Naive B cell (primary cell): ENCODE measurements around the gene SCUBE1. TPM values are rescaled to one million over a fixed set of nuclear protein-coding genes. Genes with fewer than 3 reads are reported as not detected.
A peak's percentile ranks its signal among the peaks of the same experiment; 100 is the strongest.

Experiments used
- ATAC-seq, 2 donors: fragments of 150-1000 bp; cut with Tn5 transposase; 2 replicates each; pipeline ENCODE4 v1.10.0; 2021; ENCODE audit warnings: low read depth in 2 of 2, mild to moderate bottlenecking in 2 of 2, moderate library complexity in 2 of 2
- DNase-seq: peaks from one replicate; pipeline ENCODE4 v3.0.0; 2022
- H3K27ac Mint-ChIP-seq, 6 donors: one replicate each; pipeline ENCODE4 v1.8.0; 2020 to 2022; ENCODE audit warnings: mild to moderate bottlenecking in 6 of 6, mixed read lengths in 6 of 6, moderate library complexity in 5 of 6, inconsistent platforms in 2 of 6
- H3K27me3 Mint-ChIP-seq, 3 donors: one replicate each; pipeline ENCODE4 v1.8.0; 2021 to 2022; ENCODE audit warnings: mixed read lengths in 3 of 3, mild to moderate bottlenecking in 1 of 3
- H3K36me3 Mint-ChIP-seq, 2 donors: one replicate each; pipeline ENCODE4 v1.8.0; 2020 to 2022; ENCODE audit warnings: mixed read lengths in 2 of 2, inconsistent platforms in 1 of 2, mild to moderate bottlenecking in 1 of 2
- H3K4me1 Mint-ChIP-seq, 3 donors: one replicate each; pipeline ENCODE4 v1.8.0; 2020 to 2022; ENCODE audit warnings: mixed read lengths in 3 of 3, inconsistent platforms in 1 of 3, mild to moderate bottlenecking in 1 of 3, moderate library complexity in 1 of 3
- H3K4me3 Mint-ChIP-seq, 8 donors: one replicate each; pipeline ENCODE4 v1.8.0; 2020 to 2022; ENCODE audit warnings: mild to moderate bottlenecking in 8 of 8, mixed read lengths in 8 of 8, moderate library complexity in 8 of 8, inconsistent platforms in 2 of 8
- H3K9me3 Mint-ChIP-seq, 7 donors: one replicate each; pipeline ENCODE4 v1.8.0; 2020 to 2022; ENCODE audit warnings: mixed read lengths in 7 of 7, mild to moderate bottlenecking in 5 of 7, inconsistent platforms in 2 of 7, moderate library complexity in 1 of 7
- polyA plus RNA-seq, 6 donors: library from polyadenylated mRNA; unstranded; fragments of 300-500 nt; fragmentation: Illumina TruSeq; gene quantifications; one replicate each; pipeline ENCODE4 v1.2.3, GENCODE V29; 2021; ENCODE audit warnings: low read depth in 6 of 6

The SCUBE1 gene
- polyA plus RNA-seq, 6 donors from 2014 or later, result not detected

GRCh38 chr22:43262990-43263644, 80.1 kb downstream of the SCUBE1 start:
- H3K4me1 Mint-ChIP-seq, result peaks cover 18 to 24% (median 22%) of the 10 kb centered on the region in 3 donors
- H3K27me3 Mint-ChIP-seq, result peaks cover 10 to 58% (median 33%) of the 10 kb centered on the region in 3 donors
- H3K9me3 Mint-ChIP-seq, result peaks cover 0 to 2% (median 0%) of the 10 kb centered on the region in 7 donors
- peak overlapping the region in 2 of 6 donors; percentile 55 to 88 for H3K27ac Mint-ChIP-seq
- DNase-seq (no peak), ATAC-seq (peak; percentile 19 to 41)
- peak overlapping the region in 7 of 8 donors; percentile 69 to 86 (median 78) for H3K4me3 Mint-ChIP-seq
- H3K36me3 Mint-ChIP-seq, result no peaks in the 10 kb centered on the region

GRCh38 chr22:43260331-43261231, 82.6 kb downstream of the SCUBE1 start:
- H3K27me3 Mint-ChIP-seq, result peaks cover 28 to 73% (median 43%) of the 10 kb centered on the region in 3 donors
- DNase-seq (no peak), ATAC-seq (no peak)
- no peak overlapping the region for H3K27ac Mint-ChIP-seq
- H3K4me3 Mint-ChIP-seq, result no peak overlapping the region
- H3K4me1 Mint-ChIP-seq, result peaks cover 18 to 37% (median 36%) of the 10 kb centered on the region in 3 donors
- no peaks in the 10 kb centered on the region for H3K36me3 Mint-ChIP-seq
- peaks cover 0 to 2% (median 0%) of the 10 kb centered on the region in 7 donors for H3K9me3 Mint-ChIP-seq

GRCh38 chr22:43257961-43258360, 85.2 kb downstream of the SCUBE1 start:
- H3K9me3 Mint-ChIP-seq, result no peaks in the 10 kb centered on the region
- ATAC-seq, result no peak
- peaks cover 23 to 80% (median 46%) of the 10 kb centered on the region in 3 donors for H3K27me3 Mint-ChIP-seq
- DNase-seq, result no peak
- peaks cover 3 to 20% (median 16%) of the 10 kb centered on the region in 3 donors for H3K4me1 Mint-ChIP-seq
- H3K4me3 Mint-ChIP-seq, result no peak overlapping the region
- H3K27ac Mint-ChIP-seq, result no peak overlapping the region
- H3K36me3 Mint-ChIP-seq, result no peaks in the 10 kb centered on the region

GRCh38 chr22:43257549-43257948, 85.6 kb downstream of the SCUBE1 start:
- no peaks in the 10 kb centered on the region for H3K9me3 Mint-ChIP-seq
- H3K27ac Mint-ChIP-seq, result no peak overlapping the region
- no peaks in the 10 kb centered on the region for H3K36me3 Mint-ChIP-seq
- H3K4me1 Mint-ChIP-seq, result peaks cover under 1 to 16% (median 14%) of the 10 kb centered on the region in 3 donors
- ATAC-seq (no peak), DNase-seq (no peak)
- H3K4me3 Mint-ChIP-seq, result peak overlapping the region in 1 of 8 donors; percentile 29
- H3K27me3 Mint-ChIP-seq, result peaks cover 22 to 80% (median 42%) of the 10 kb centered on the region in 3 donors

GRCh38 chr22:43256976-43257545, 86.1 kb downstream of the SCUBE1 start:
- no peak for ATAC-seq
- Mint-ChIP-seq H3K4me1 (peaks cover 0 to 14% (median 14%) of the 10 kb centered on the region in 3 donors), H3K4me3 (no peak overlapping the region), H3K27ac (peak overlapping the region in 1 of 6 donors; percentile 22), H3K36me3 (no peaks in the 10 kb centered on the region), H3K9me3 (no peaks in the 10 kb centered on the region), H3K27me3 (peaks cover 22 to 78% (median 39%) of the 10 kb centered on the region in 3 donors)
- DNase-seq, result no peak

GRCh38 chr22:43256569-43256968, 86.6 kb downstream of the SCUBE1 start:
- Mint-ChIP-seq H3K4me1 (peaks cover 0 to 14% (median 14%) of the 10 kb centered on the region in 3 donors), H3K27ac (peak overlapping the region in 1 of 6 donors; percentile 50), H3K36me3 (no peaks in the 10 kb centered on the region), H3K27me3 (peaks cover 22 to 74% (median 39%) of the 10 kb centered on the region in 3 donors), H3K4me3 (no peak overlapping the region), H3K9me3 (no peaks in the 10 kb centered on the region)
- ATAC-seq, result no peak
- no peak for DNase-seq

- Mint-ChIP-seq H3K9me3 (no peaks in the 10 kb centered on the region), H3K27ac (no peak overlapping the region), H3K4me3 (no peak overlapping the region), H3K36me3 (no peaks in the 10 kb centered on the region), H3K4me1 (peaks cover 0 to 14% (median 14%) of the 10 kb centered on the region in 3 donors), H3K27me3 (peaks cover 22 to 68% (median 39%) of the 10 kb centered on the region in 3 donors)
- ATAC-seq, result no peak
- no peak for DNase-seq
Observed at GRCh38 chr22:43255299-43255698, 87.9 kb downstream of the SCUBE1 start.

GRCh38 chr22:43253839-43254238, 89.3 kb downstream of the SCUBE1 start:
- ATAC-seq (no peak), DNase-seq (no peak)
- H3K36me3 Mint-ChIP-seq, result no peaks in the 10 kb centered on the region
- no peak overlapping the region for H3K4me3 Mint-ChIP-seq
- peaks cover 22 to 60% (median 39%) of the 10 kb centered on the region in 3 donors for H3K27me3 Mint-ChIP-seq
- H3K27ac Mint-ChIP-seq, result peak overlapping the region in 1 of 6 donors; percentile 70
- no peaks in the 10 kb centered on the region for H3K9me3 Mint-ChIP-seq
- peaks cover 0 to 14% (median 14%) of the 10 kb centered on the region in 3 donors for H3K4me1 Mint-ChIP-seq

- Mint-ChIP-seq H3K27ac (no peak overlapping the region), H3K4me3 (no peak overlapping the region), H3K4me1 (peaks cover 4 to 13% (median 10%) of the 10 kb centered on the region in 3 donors), H3K36me3 (no peaks in the 10 kb centered on the region), H3K9me3 (no peaks in the 10 kb centered on the region), H3K27me3 (peaks cover 17 to 49% (median 42%) of the 10 kb centered on the region in 3 donors)
- ATAC-seq (no peak), DNase-seq (no peak)
Observed at GRCh38 chr22:43252319-43252718, 90.9 kb downstream of the SCUBE1 start.

- Mint-ChIP-seq H3K27me3 (peaks cover 3 to 25% (median 22%) of the 10 kb centered on the region in 3 donors), H3K27ac (peak overlapping the region in 1 of 6 donors; percentile 52), H3K4me1 (peaks cover 0 to 6% (median 4%) of the 10 kb centered on the region in 3 donors), H3K36me3 (no peaks in the 10 kb centered on the region), H3K9me3 (no peaks in the 10 kb centered on the region), H3K4me3 (no peak overlapping the region)
- DNase-seq (no peak), ATAC-seq (no peak)
Observed at GRCh38 chr22:43249789-43250471, 93.2 kb downstream of the SCUBE1 start.

GRCh38 chr22:43247546-43248260, 95.5 kb downstream of the SCUBE1 start:
- no peak for ATAC-seq
- Mint-ChIP-seq H3K36me3 (no peaks in the 10 kb centered on the region), H3K4me3 (peak overlapping the region in 1 of 8 donors; percentile 61), H3K4me1 (peaks cover 0 to 6% (median 4%) of the 10 kb centered on the region in 3 donors), H3K9me3 (no peaks in the 10 kb centered on the region), H3K27me3 (peaks cover 0 to 8% (median 4%) of the 10 kb centered on the region in 3 donors), H3K27ac (no peak overlapping the region)
- no peak for DNase-seq

- peaks cover 0 to 6% (median 4%) of the 10 kb centered on the region in 3 donors for H3K4me1 Mint-ChIP-seq
- H3K27me3 Mint-ChIP-seq, result peaks cover 0 to 8% (median 0%) of the 10 kb centered on the region in 3 donors
- no peaks in the 10 kb centered on the region for H3K36me3 Mint-ChIP-seq
- no peak overlapping the region for H3K4me3 Mint-ChIP-seq
- no peak for DNase-seq
- ATAC-seq, result no peak
- no peak overlapping the region for H3K27ac Mint-ChIP-seq
- H3K9me3 Mint-ChIP-seq, result no peaks in the 10 kb centered on the region
Observed at GRCh38 chr22:43246188-43246587, 97.0 kb downstream of the SCUBE1 start.
